ENCODE results near the gene MARK2. TPM values are rescaled to one million over a fixed set of nuclear protein-coding genes. Genes with fewer than 3 reads are reported as not detected.
A peak's percentile ranks its signal among the peaks of the same experiment; 100 is the strongest.

Gene MARK2
- total RNA-seq, 1 experiment from 2014 or later, result 14.8 TPM

DNA sequence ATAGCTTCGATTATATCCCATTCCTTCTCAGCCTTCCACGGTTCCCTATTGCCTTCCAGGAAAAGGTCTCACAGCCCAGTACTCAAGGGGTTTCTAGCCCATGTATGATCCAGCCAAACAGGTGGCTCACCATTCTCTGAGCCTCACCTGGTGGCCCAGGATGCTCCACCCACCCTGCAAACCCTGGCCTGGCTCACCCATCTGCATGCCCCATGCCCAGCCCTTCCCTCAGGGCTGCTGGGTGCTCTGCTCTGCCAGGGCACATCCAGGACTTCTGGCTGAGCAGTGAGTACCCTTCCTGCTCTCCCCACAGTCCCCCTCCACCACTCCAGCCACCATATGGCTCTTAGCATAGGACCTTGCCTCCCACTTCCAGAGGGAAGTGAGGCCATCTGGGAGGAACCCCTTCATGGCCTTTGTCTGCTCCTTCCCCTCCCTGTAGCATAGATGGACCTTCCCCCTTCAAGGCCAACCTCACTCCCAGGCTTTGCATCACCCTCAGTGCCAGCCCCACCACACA, 83.8 kb downstream of the MARK2 start:
- no peak for DNase-seq (ENCODE audit: low spot score)

DNA sequence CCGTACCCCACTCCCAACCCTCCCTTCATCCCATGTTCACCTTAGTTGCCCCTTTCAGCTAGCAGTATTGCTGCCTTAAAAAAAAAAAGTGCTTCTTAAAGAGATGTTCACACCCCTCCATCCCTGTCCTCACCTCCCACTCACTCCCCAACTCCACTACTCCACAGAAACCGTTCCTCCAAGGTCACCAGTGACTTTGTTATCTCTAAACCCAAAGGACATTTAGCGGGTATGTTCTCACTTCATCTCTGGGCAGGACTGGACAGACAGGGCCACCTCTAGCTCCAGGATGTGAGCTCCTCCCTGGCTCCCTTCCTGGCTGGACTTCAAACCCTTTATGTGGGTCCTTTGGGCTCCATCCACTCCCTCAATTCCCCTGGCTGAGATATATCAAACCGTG, 84.4 kb downstream of the MARK2 start:
- DNase-seq (ENCODE audit: low spot score), result no peak

DNA sequence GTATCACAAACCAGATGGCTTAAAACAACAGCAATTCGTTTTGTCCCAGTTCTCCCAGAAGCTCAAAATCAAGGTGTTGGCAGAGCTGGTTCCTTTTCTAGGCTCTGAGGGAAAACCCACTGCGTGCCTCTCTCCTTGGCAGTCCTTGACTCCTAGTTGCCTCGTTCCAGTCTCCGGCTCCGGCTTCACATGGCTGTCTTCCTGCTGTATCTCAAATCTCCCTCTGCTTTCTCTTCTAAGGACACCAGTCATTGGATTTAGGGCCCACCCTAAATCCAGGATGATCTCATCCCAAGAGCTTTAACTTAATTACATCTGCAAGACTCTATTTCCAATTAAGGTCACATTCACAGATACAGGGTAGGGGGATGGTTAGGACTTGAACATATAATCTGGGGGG, 90.7 kb downstream of the MARK2 start:
- DNase-seq (ENCODE audit: low spot score), result no peak

DNA sequence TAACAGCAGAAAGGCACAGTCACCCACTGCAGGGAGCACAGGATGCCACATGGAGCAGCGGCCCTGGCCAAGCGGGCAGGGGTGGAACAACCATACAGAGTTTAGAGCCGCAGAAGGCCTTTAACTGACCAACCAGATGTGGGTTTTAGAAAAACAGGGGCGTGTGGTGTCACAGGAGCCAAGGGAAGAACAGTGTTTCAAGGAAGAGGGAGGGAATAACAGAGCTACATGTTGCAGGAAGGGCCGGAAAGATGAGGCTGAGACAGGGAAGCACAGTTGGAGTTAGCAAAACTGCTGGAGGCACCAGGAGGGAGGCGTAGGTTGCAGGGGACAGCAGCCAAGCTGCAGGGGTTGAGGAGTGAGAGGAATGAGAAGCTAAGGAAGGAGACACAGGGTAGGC, 92.1 kb downstream of the MARK2 start:
- DNase-seq (ENCODE audit: low spot score), result no peak

DNA sequence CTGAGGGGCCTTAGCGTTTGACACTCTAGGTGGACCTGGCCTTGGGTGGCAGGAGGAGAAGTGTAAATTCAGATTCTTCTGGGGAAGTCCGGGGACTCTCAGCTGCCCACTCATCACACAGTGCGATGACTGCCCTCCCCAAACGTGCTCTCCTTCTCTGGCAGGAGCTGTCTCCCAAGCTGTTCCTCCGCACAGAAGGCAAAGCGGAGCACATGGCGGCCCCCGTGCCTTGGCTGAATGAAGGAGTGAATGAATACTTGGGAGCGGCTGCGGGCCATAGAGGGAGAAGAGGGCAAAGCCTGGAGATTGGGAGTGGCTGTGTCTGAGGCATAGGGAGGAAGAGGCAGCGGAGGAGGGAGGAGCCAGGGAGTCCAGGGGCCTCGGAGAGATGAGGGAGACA, 93.0 kb downstream of the MARK2 start:
- no peak for DNase-seq (ENCODE audit: low spot score)

DNA sequence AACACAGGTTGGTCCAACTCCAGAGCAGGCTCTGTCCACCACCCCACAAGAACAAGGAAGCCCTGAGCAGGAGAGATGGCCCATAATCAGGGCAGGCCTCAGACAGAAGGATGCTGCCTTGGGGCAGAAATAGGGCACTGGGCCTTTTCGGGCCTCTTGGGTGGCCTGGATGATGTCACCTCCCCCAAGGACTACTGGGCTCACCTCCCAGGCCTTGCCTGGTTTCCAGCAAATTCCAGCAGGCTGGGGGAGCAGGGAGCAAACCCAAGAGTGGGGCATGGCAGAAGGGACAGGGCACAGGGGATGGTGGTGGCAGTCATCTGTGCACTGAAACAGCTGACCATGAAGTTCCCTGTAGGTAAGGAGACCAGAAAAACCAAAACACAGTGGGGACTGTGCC, 94.5 kb downstream of the MARK2 start:
- no peak for DNase-seq (ENCODE audit: low spot score)

DNA sequence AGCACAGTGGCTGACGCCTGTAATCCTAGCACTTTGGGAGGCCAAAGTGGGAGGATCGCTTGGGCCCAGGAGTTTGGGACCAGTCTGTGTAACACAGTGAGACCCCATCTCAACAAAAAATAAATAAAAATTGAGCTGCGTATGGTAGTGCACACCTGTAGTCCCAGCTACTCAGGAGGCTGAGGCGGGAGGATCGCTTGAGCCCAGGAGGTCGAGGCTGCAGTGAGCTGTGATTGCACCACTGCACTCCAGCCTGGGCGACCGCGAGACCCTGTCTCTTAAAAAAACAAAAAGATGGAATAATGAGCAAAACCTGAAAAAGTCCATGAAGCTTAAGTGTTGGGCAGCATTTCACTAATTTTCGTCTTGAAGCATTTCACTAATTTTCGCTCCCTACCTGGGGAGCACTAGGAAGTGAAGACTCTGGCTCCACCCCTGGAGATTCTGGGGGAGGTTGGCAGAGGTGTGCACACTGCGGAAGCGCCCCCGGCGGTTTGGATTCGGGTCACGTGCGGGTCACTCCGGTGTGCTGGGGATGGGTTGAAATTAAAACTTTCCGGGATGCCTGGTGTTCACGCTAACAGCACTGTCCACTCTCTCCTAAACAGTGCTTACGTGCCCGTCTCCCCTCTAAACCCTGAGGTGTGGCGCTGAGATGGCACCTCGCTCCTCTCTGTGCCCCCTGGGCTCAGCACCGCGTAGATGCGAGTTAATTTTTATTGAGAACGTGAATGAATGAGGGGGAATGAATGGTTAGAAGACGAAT, 99.0 kb downstream of the MARK2 start:
- DNase-seq (ENCODE audit: low spot score), result no peak

DNA sequence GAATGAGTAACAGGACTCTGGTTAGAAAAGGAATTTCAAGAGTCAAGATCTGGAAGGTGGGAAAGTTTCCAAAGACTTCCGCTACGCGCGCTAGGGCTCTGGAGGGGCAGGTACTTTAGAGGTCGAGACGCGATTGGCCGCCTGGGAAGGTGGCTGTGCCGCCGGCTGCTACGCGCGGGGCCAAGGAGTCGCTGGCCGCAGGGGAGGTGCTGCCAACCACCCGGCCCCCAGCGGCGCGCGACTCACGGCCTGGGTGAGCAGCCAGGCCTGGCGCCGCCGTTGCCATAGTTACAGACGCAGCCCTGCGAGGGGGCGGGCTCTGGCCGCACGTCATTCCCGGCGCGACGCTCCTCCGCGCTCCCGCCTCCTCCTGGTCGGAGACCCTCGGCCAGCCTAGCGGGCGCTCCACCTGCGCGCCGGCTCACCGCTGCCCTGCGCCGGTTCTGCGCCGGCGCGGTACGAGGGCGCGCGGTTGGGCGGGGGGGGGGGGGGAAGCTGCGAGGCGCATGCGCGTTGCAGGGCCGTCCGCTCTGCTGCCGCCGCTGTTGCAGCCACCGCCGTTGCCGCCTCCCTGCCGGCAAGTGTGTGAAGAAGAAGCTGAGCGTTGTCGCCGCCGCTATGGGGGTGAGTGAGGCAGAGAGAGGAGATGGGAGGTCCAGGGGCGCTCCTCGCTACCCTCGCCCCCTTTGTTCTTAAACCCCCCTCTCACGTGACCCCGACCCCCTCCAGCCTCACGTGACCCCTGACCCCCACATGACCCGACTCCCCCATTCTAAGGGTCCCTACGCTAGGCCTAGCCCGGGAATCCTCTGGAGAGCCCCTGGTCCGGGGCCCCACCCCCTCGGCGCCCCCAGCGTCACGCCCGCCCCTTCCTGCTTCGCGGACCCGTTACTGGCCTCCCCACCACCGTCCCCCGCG, 99.8 kb downstream of the MARK2 start, which contains the start of gene NAA40:
TSS of gene NAA40 (plus strand) at position 524 of the 918 bp plus-strand sequence. CDS start at position 619, 95 bp downstream.
- peak; percentile 89 for DNase-seq (ENCODE audit: low spot score)

DNA sequence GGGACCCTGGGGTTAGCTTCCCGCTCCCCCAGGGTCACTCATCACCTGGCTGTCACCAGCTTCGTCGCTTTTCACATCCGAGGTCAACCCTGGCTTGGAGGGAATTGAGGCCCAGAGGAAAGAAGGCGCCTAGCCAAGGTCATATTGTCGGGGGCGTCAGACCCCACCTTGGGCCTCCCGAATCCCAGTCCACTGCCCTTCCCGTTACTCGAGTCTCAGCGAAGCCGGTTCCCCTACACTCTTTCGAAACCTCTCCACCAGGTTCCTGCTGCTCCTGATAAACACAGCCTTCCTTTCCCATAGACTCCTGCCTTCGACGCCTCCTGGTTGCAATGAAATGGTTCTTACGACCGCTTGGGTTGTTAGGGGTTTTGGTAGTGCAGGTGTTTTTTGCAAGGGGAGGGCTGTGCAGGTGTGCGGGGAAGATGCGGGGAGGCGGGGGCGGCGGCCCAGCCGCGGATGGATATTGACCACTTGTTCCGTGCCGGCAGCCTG, 100.5 kb downstream of the MARK2 start:
- no peak for DNase-seq (ENCODE audit: low spot score)

DNA sequence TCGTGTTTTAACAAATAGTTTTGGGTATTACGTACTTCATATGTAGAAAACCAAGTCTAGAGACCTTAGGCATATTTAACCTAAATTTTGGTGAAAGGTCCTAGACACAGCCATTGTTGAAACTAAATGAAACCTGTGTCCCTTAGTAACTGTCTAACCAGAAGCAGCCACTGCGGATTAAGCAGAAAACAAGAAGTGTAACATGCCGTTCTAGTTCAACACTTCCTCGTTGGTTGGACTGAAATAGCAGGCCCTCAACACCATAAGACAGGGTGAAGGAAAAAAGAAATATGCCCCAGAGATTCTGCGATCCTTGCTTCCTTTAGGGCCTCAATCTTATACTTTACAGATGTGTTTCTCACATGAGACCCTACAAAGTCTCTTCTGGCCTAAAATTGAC, 101.9 kb downstream of the MARK2 start:
- no peak for DNase-seq (ENCODE audit: low spot score)

DNA sequence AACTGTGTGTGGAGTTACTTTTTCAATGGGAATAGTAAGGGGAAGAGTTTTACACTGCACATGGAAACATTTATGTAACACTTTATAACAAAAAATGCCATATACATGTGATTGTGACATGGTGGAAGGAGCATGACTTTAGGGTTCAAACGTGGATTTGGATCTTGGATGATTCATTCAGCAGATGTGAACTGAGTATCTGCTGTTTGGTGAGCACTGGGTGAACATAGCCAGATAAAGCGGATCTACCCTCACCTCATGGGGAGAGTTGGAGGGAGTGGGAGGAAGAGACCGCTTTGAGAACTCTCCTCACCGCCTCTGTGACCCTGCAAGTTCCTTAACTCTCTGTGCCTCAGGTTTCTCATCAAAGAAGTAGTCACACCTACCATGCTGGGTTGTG, 103.0 kb downstream of the MARK2 start:
- DNase-seq (ENCODE audit: low spot score), result no peak

DNA sequence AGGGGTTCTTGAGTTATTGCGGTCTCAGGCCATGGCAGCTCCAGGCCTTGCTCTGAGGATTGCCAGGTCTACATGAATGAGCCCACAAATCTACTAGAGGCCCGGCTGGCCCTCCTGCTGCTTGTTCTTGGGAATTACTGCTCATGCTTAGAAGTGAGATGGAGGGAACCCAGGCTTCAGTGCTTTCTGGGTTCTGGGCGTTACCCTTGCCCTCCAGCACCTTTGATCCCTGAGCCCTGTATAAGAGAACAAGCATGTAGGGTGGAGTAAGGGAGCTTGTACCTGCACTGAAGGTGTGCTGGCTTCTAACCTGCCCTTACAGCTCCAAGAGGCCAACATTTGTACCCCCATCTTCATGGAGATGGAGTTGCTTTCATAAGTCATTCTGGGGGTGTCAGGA, 103.9 kb downstream of the MARK2 start:
- no peak for DNase-seq (ENCODE audit: low spot score)

DNA sequence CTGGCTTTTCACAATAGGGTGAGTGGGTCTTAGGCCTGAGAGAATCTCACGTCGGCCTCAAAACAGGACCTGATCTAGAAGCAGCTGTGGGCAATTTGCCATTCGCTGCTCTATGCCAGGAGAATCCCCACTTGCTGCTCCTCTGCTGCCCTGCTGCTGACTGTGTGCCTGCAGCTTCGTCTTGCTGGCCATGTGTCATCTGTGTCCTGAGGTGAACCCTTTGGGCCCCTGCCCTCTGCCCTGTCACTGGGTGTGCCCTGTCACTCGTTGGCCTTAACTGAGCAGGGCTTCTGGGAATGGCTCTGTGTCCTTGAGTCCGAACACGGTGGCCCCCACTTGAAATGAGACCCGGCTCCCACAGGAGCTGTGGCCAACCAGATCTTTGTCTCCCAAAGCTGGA, 106.1 kb downstream of the MARK2 start:
- DNase-seq (ENCODE audit: low spot score), result no peak

DNA sequence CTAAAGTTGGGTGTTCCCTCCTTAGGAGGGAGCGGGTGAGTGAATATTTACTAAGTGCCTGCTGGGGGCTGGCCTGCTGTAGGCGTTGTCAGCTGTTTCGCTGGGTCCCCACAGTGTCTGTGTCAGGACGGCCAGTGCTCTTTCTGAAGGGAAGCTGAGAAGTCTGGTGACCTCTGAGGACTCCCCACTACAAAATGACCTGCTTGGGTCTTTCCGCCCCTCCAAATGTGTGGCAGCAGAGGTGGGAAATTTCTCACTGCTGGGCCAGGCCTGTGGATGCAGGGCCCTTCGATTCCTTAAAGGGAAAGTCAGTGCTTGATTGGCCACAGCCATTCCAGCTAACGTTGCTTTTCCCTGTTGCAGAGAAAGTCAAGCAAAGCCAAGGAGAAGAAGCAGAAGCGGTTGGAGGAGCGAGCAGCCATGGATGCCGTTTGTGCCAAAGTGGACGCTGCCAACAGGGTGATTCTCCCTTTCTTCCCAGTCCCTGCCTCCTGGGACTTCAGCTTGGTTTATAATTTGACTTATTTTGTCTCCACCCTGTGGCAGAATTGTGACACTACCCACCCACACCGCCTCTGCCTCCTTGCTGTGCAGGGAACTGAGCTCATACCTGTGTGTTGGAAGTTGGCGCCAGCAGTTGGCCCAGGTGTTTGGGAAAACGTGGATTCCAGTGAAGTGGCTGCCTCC, 106.7 kb downstream of the MARK2 start:
- DNase-seq (ENCODE audit: low spot score), result peak; percentile 64

DNA sequence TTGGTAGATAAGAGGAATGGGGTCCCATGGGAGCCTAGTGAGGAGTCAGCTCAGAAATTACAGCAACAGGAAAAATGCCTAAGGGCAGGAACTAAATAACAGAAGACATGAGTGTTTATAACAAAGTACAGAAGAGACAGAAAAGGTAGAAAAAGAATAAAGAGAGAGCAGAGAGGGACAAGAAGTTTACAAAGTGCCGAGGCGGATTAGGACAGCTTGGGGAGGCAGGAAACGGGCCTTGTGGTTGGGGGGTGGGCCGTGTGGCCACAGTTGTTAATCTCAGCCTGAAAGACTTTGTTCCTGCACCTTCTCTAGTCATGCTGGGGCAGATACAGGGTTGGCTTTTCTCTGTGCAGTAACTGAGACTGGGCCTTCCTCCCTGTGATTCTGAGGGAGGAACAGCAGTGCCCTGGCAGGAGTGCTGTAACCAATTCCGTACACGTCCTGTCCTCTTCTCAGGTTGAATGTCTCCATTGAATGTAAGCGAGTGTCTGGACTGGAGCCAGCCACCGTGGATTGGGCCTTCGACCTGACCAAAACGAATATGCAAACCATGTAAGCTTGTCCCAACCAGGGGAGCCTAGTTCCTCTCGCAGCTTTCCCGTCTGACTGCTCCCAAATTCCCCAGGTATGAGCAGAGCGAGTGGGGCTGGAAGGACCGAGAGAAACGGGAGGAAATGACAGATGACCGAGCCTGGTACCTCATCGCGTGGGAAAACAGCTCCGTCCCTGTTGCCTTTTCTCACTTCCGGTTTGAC, 113.0 kb downstream of the MARK2 start:
- no peak for DNase-seq (ENCODE audit: low spot score)

DNA sequence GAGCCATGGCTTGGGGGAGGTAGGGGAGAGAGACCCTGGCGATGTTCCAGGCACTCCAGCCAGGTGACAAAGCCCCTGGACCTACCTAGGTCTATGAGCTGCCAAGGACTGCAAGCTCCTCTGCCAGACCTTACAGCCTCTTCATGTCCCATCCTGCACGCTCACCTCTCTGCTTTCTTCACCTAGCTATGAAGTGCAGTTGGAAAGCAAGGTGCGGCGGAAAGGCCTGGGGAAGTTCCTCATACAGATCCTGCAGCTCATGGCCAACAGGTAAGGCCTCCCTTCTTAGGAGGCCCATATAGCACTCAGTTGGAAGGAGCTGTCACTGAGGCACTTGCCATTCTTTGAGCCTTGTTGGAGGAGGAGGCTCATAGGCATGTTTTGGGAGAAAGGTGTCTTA, 113.7 kb downstream of the MARK2 start:
- DNase-seq (ENCODE audit: low spot score), result no peak

DNA sequence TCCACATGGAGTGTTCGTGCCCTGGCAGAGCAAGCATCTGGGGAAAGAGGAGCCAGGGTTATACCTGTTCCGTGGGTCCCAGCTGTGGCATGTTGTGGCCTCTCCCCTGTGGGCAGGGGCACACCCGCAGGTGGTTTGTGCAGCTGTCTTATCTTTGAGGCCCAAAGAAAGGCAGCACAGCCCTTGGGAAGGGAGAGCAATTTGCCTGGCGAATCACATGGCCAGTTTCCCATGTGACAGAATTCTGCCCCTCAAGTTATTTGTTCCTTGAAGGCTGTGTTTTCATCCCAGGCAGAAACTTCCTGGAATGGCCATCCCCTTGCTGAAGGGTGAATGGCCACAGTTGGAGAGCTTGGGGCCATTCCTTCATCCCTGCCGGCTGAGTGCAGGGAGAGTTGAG, 119.1 kb downstream of the MARK2 start:
- DNase-seq (ENCODE audit: low spot score), result no peak
